ENCODE results near the gene GLP1R.

DNA sequence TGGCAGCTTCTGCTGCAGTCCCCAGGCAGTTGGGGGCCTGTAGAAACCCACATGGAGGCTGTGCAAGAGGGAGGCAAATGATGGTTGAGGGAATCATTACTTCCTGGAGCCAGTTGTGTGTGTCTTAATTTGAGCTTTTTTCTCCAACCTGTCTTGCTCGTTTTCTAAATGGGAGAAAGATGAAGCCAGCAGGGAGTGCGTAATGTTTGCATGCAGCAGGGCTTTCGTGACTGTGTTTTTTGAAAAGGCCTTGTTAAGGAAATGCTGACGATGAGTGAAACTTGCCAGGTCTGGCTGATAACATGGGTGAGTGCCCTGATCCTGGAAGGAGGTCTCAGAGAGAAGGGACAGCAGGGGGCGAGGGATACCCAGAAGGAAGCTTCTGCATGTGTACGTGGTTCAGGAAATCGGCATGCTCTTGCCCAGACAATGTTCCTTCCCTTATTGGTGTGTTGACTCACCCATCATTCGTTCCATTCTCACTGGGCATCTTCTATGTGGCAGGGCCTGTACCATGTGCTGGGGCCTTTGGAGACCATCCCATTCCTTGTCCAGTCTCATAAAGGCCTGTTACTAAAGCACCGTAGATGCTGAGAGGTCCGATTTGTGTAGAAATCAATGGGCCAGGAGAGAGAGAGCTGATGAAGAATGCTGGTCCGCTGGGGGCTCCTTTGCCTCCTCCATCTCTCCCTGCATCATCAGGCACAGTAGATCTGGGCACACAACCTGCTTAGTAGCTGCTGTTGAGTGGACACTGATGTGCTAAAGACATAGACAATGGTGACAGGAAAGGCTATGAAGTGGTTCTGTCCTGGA, 27.4 kb downstream of the GLP1R start:
- TF ChIP-seq CTCF (IDR thresholded peaks at IDR 0.05) = no peak
- TF ChIP-seq POLR2AphosphoS5 (IDR thresholded peaks at IDR 0.05) = no peak
- TF ChIP-seq EP300 (IDR thresholded peaks at IDR 0.05) = no peak

Data from stomach (tissue), 4 donors.